OCI-LY3 (cell line): ENCODE results near the gene PDE4D.

Experiments used
- EZH2phosphoT487 ChIP-seq: fragments of 200-600 bp; shearing (Covaris generic); IDR thresholded peaks from 2 replicates; pipeline ENCODE4 v1.6.1; 2018; ENCODE audit warnings: antibody characterized with exemption, mixed run types, low read depth
- TF ChIP-seq, protein P1 (sequence below): fragments of 200-600, 300-600 bp; sonication (generic); IDR thresholded peaks from 2 replicates; pipeline ENCODE4 v1.5.1; 2014; ENCODE audit warnings: antibody characterized with exemption, low read length, low read depth

DNA sequence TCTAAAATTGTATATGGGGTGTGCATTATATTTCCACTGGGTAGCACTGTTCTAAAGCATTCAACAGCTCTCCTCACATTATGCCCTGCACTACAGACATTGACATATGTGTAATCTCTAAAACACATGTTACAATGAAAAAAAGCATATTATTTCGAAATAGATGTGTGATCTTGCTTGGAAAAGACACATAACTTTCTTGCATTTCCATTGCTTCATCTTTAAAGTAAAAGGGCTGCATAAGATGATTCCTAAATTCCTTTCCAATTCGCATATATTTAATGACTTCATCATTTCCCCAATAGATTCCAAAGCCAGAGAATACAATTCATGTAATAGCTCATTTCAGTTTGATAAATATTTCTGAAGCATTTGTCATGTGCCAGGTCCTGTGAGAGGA lies 566.9 kb downstream of the PDE4D start:
- TF ChIP-seq, protein P1, sequence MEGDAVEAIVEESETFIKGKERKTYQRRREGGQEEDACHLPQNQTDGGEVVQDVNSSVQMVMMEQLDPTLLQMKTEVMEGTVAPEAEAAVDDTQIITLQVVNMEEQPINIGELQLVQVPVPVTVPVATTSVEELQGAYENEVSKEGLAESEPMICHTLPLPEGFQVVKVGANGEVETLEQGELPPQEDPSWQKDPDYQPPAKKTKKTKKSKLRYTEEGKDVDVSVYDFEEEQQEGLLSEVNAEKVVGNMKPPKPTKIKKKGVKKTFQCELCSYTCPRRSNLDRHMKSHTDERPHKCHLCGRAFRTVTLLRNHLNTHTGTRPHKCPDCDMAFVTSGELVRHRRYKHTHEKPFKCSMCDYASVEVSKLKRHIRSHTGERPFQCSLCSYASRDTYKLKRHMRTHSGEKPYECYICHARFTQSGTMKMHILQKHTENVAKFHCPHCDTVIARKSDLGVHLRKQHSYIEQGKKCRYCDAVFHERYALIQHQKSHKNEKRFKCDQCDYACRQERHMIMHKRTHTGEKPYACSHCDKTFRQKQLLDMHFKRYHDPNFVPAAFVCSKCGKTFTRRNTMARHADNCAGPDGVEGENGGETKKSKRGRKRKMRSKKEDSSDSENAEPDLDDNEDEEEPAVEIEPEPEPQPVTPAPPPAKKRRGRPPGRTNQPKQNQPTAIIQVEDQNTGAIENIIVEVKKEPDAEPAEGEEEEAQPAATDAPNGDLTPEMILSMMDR, result no peak
- no peak for TF ChIP-seq EZH2phosphoT487
